GM12878 (cell line): ENCODE data around the gene OR5V1. TPM values are rescaled to one million over a fixed set of nuclear protein-coding genes. Genes with fewer than 3 reads are reported as not detected.
"Not testable (repeated sequence)": the region's sequence is repeated elsewhere in the genome, so short reads cannot be mapped to it uniquely, and the experiment has no call there.

ENCODE experiments used
- ATAC-seq: fragments of 200-7000 bp; cut with Tn5 transposase; 3 replicates; pipeline ENCODE4 v1.9.1; 2020; ENCODE audit warnings: mild to moderate bottlenecking, moderate library complexity
- BruUV-seq: library from RNA; stranded (reverse); fragments of 400-500 nt; replicated peaks from 2 replicates; lab custom pipeline; 2021; lab: Mats Ljungman, UMichigan
- CTCF ChIA-PET: fragments of 300-600 bp; sonication (Branson Sonifier 250); formaldehyde crosslinking; extraction: SDS; loops from one replicate; lab custom pipeline; 2021; ENCODE audit warnings: inconsistent platforms; lab: Yijun Ruan, JAX
- POLR2A ChIA-PET: fragments of 350-600 bp; formaldehyde crosslinking; extraction: SDS; loops from one replicate; lab custom pipeline; 2021; ENCODE audit warnings: inconsistent platforms; lab: Charles Lee
- RAD21 ChIA-PET: fragments of 300-600 bp; sonication (Branson Sonifier 250); formaldehyde crosslinking; loops from one replicate; lab custom pipeline; 2023; ENCODE audit warnings: antibody characterized with exemption; ENCODE audit not compliant: unreplicated experiment; lab: Charles Lee
- SMC1A ChIA-PET: fragments of 300-600 bp; sonication (Branson Sonifier 250); formaldehyde crosslinking; loops from one replicate; lab custom pipeline; 2023; ENCODE audit not compliant: unreplicated experiment, uncharacterized antibody; lab: Charles Lee
- DNase-seq: peaks from one replicate; pipeline ENCODE4 v3.0.0-alpha.2; 2011; ENCODE audit warnings: low read depth, low spot score
- FAIRE-seq: peaks from 3 replicates; lab custom pipeline; 2011; peaks lifted over from hg19 to GRCh38; lab: Jason Lieb, UNC
- H2AFZ ChIP-seq: 2 replicates; pipeline ENCODE4 v1.6.0; 2011; ENCODE audit warnings: low read depth, low read length, control low read depth; ENCODE audit not compliant: control insufficient read depth
- H3K27ac ChIP-seq: 2 replicates; pipeline ENCODE4 v1.5.1; 2011; ENCODE audit warnings: control low read depth; ENCODE audit not compliant: control insufficient read depth, insufficient read depth
- H3K27me3 ChIP-seq, 2 experiments: replicated peaks in 1 of 2; 2 replicates each; pipeline versions ENCODE4 v1.6.0 to v1.6.1; 2011; ENCODE audit warnings: low read length in 1 of 2; ENCODE audit not compliant: control insufficient read depth in 2 of 2, insufficient read depth in 2 of 2
- H3K36me3 ChIP-seq, 2 experiments: 2 replicates each; pipeline ENCODE4 v1.5.1; 2011; ENCODE audit warnings: low read length in 1 of 2; ENCODE audit not compliant: control insufficient read depth in 2 of 2, insufficient read depth in 2 of 2
- H3K4me1 ChIP-seq: 2 replicates; pipeline ENCODE4 v1.6.1; 2011; ENCODE audit warnings: mild to moderate bottlenecking, low read length, moderate library complexity, mixed read lengths; ENCODE audit not compliant: control insufficient read depth, insufficient read depth
- H3K4me2 ChIP-seq: 2 replicates; pipeline ENCODE4 v1.6.0; 2011; ENCODE audit warnings: control low read depth; ENCODE audit not compliant: control insufficient read depth, insufficient read depth
- H3K4me3 ChIP-seq: fragments of 200-600 bp; sonication (generic); 2 replicates; pipeline ENCODE4 v1.5.1; 2016
- H3K79me2 ChIP-seq: 2 replicates; pipeline ENCODE4 v1.6.0; 2011; ENCODE audit warnings: low read length; ENCODE audit not compliant: control insufficient read depth, insufficient read depth
- H3K9ac ChIP-seq: 2 replicates; pipeline ENCODE4 v1.8.0; 2011; ENCODE audit warnings: low read length, control low read depth, mixed read lengths; ENCODE audit not compliant: control insufficient read depth, insufficient read depth
- H3K9me3 ChIP-seq: replicated peaks from 3 replicates; pipeline ENCODE4 v1.5.1; 2011; ENCODE audit warnings: mild to moderate bottlenecking, low read length; ENCODE audit not compliant: control insufficient read depth, insufficient read depth
- H4K20me1 ChIP-seq: 2 replicates; pipeline ENCODE4 v1.6.0; 2011; ENCODE audit not compliant: control insufficient read depth, insufficient read depth
- BMI1 ChIP-seq: fragments of 450-650 bp; IDR thresholded peaks from 2 replicates; pipeline ENCODE4 v1.6.1; 2016; ENCODE audit warnings: mild to moderate bottlenecking, moderate library complexity, borderline replicate concordance
- E2F8 ChIP-seq: fragments of 450-650 bp; IDR thresholded peaks from 2 replicates; pipeline ENCODE4 v1.6.1; 2018; ENCODE audit warnings: mild to moderate bottlenecking, low read depth, moderate library complexity; ENCODE audit not compliant: partially characterized antibody
- ETV6 ChIP-seq, 2 experiments: fragments of 450-650 bp in 1 of 2; IDR thresholded peaks in 1 of 2; conservative IDR thresholded peaks in 1 of 2; 2 replicates each; pipeline ENCODE4 v1.6.1; 2014; ENCODE audit warnings: antibody characterized with exemption in 1 of 2, borderline replicate concordance in 1 of 2, low read depth in 1 of 2, mild to moderate bottlenecking in 1 of 2, moderate library complexity in 1 of 2
- PAX5 ChIP-seq: IDR thresholded peaks from 2 replicates; pipeline ENCODE4 v1.6.1; 2011; ENCODE audit warnings: low read depth, low read length, borderline replicate concordance
- RELA ChIP-seq: fragments of 450-650 bp; IDR thresholded peaks from 2 replicates; pipeline ENCODE4 v1.8.0; 2014; ENCODE audit warnings: borderline replicate concordance; ENCODE audit not compliant: partially characterized antibody
- SP1 ChIP-seq: IDR thresholded peaks from one replicate; pipeline ENCODE4 v1.6.1; 2011; ENCODE audit warnings: low read depth, low read length
- SPI1 ChIP-seq: IDR thresholded peaks from 2 replicates; pipeline ENCODE4 v1.6.1; 2011; ENCODE audit warnings: low read depth, mild to moderate bottlenecking, low read length, moderate library complexity, borderline replicate concordance; ENCODE audit not compliant: insufficient read depth
- SREBF1 ChIP-seq: IDR thresholded peaks from 2 replicates; pipeline ENCODE4 v1.6.1; 2012; ENCODE audit warnings: mild to moderate bottlenecking, low read length
- ZBTB33 ChIP-seq: fragments of 450-650 bp; IDR thresholded peaks from 2 replicates; pipeline ENCODE4 v1.6.1; 2017; ENCODE audit warnings: mild to moderate bottlenecking
- WGBS: methylation state at CpG from one replicate; pipeline ENCODE4 v1.1.6; 2016; ENCODE audit warnings: low lambda C conversion rate; ENCODE audit not compliant: insufficient replicate concordance, insufficient coverage; ENCODE audit errors: missing lambda C conversion rate; 5-methylcytosine and 5-hydroxymethylcytosine counted together
- in situ Hi-C: fragments of 300-500 bp; cut with MboI; formaldehyde crosslinking; loops from 9 replicates; pipeline ENCODE4 v1.14.3; 2018; ENCODE audit warnings: mixed read lengths
- intact Hi-C: fragments of 100-400 bp; cut with micrococcal nuclease; formaldehyde crosslinking; loops from one replicate; pipeline ENCODE4 v1.14.2; 2022; ENCODE audit not compliant: unreplicated experiment
- polyA plus RNA-seq, 11 experiments: library from polyadenylated mRNA; depleted of rRNA in 4 of 11; unstranded in 6 of 11; stranded (reverse) in 5 of 11; fragments of >200 nt; fragmentation: Nextera tagmentation in 4 of 11; fragmentation: Illumina TruSeq in 1 of 11; extraction: Ambion mirVana in 4 of 11; extraction: Trizol in 1 of 11; gene quantifications; 1 replicate in 1 of 11; 2 replicates in 10 of 11; pipeline versions ENCODE4 v1.2.1 to v1.2.3, GENCODE V29; 2011 to 2016; ENCODE audit warnings: inconsistent platforms in 2 of 11, missing spikeins in 2 of 11, low read depth in 1 of 11
- total RNA-seq, 4 experiments: library from RNA; depleted of rRNA in 3 of 4; stranded (reverse); fragments of >200 nt in 3 of 4; fragmentation: Illumina TruSeq in 1 of 4; extraction: Trizol in 1 of 4; gene quantifications; 2 replicates each; pipeline versions ENCODE4 v1.2.1 to v1.2.3, GENCODE V29; 2013 to 2021

Gene OR5V1
- total and polyA plus RNA-seq, 10 of the 15 experiments (the other 5 are each of a cell fraction or from before 2014, with no cell fraction given) = not detected

GRCh38 chr6:29349348-29349747 lies 19.3 kb downstream of the OR5V1 start:
- intact Hi-C loops, H3K4me2 ChIP-seq, H2AFZ ChIP-seq, RAD21 ChIA-PET, CTCF ChIA-PET, H3K36me3 ChIP-seq, ATAC-seq, H3K9me3 ChIP-seq, H3K27me3 ChIP-seq, H3K9ac ChIP-seq, H4K20me1 ChIP-seq, H3K4me1 ChIP-seq, POLR2A ChIA-PET, DNase-seq, BruUV-seq, H3K79me2 ChIP-seq, FAIRE-seq, H3K4me3 ChIP-seq, H3K27ac ChIP-seq, in situ Hi-C loops: not testable (repeated sequence)
- SMC1A ChIA-PET = interaction anchor here (0.5 kb wide), 1 partner anchor 847 kb away, joined by 3 read pairs; no protein-coding TSS in a partner anchor
- 6% methylated on average over 3 of the region's 3 CpGs for WGBS

- Histone ChIP-seq H3K27ac (no peak overlapping the region), H3K79me2 (no peaks in the 10 kb centered on the region), H4K20me1 (no peaks in the 10 kb centered on the region), H3K9me3 (no peaks in the 10 kb centered on the region), H3K36me3 (no peaks in the 10 kb centered on the region), H2AFZ (no peak overlapping the region), H3K9ac (no peak overlapping the region), H3K4me3 (no peak overlapping the region), H3K27me3 (no peaks in the 10 kb centered on the region)
- WGBS = 7% methylated on average over 3 of the region's 3 CpGs
- in situ Hi-C loops = no loop called here
- ChIA-PET SMC1A (no interaction called here), RAD21 (no interaction called here)
- no peak for FAIRE-seq
- TF ChIP-seq ZBTB33 (no peak), ETV6 (conservative IDR thresholded peaks at IDR 0.05 in 1 of 2, IDR thresholded peaks at IDR 0.05 in 1 of 2; ENCODE audit: borderline replicate concordance in 1 of 2, low read depth in 1 of 2) (no peak), PAX5 (no peak), E2F8 (no peak), BMI1 (no peak), SPI1 (no peak), RELA (no peak), SP1 (no peak), SREBF1 (no peak)
- TF ChIP-seq, all 136 proteins: peak for 0
- H3K4me1 ChIP-seq = no peaks in the 10 kb centered on the region
- intact Hi-C loops = no loop called here
- DNase-seq = no peak
- BruUV-seq = no TSS peak
- ATAC-seq = no peak
- POLR2A ChIA-PET = no interaction called here
- CTCF ChIA-PET = interaction anchor here (1.1 kb wide), 1 partner anchor 316 kb away, joined by 3 read pairs; no protein-coding TSS in a partner anchor
- no peak overlapping the region for H3K4me2 ChIP-seq
These were observed 23.3 kb downstream of the OR5V1 start for GRCh38 chr6:29345380-29345779.
